Fibroblast of mammary gland (primary cell): Measurements from ENCODE around the gene PTPRN2.

ENCODE experiments used
- DNase-seq: peaks from one replicate; pipeline ENCODE4 v3.0.0-alpha.2; 2010; ENCODE audit warnings: low read depth
- H3K4me3 ChIP-seq: 2 replicates; pipeline ENCODE4 v1.5.1; 2011; ENCODE audit warnings: low read depth, mild to moderate bottlenecking, low read length, moderate library complexity; ENCODE audit not compliant: control insufficient read depth
- TF ChIP-seq, protein P1 (sequence below): conservative IDR thresholded peaks from 2 replicates; pipeline ENCODE4 v1.5.1; 2011; ENCODE audit warnings: low read depth, low read length, inconsistent platforms; ENCODE audit not compliant: control insufficient read depth, insufficient read depth

The PTPRN2 gene

GRCh38 chr7:158357898-158358821 lies 229.5 kb downstream of the PTPRN2 start:
- TF ChIP-seq, protein P1, sequence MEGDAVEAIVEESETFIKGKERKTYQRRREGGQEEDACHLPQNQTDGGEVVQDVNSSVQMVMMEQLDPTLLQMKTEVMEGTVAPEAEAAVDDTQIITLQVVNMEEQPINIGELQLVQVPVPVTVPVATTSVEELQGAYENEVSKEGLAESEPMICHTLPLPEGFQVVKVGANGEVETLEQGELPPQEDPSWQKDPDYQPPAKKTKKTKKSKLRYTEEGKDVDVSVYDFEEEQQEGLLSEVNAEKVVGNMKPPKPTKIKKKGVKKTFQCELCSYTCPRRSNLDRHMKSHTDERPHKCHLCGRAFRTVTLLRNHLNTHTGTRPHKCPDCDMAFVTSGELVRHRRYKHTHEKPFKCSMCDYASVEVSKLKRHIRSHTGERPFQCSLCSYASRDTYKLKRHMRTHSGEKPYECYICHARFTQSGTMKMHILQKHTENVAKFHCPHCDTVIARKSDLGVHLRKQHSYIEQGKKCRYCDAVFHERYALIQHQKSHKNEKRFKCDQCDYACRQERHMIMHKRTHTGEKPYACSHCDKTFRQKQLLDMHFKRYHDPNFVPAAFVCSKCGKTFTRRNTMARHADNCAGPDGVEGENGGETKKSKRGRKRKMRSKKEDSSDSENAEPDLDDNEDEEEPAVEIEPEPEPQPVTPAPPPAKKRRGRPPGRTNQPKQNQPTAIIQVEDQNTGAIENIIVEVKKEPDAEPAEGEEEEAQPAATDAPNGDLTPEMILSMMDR, result no peak
- no peak overlapping the region for H3K4me3 ChIP-seq
- no peak for DNase-seq

GRCh38 chr7:158357106-158357897 lies 230.3 kb downstream of the PTPRN2 start:
- TF ChIP-seq, protein P1, result no peak
- no peak overlapping the region for H3K4me3 ChIP-seq
- no peak for DNase-seq

DNA sequence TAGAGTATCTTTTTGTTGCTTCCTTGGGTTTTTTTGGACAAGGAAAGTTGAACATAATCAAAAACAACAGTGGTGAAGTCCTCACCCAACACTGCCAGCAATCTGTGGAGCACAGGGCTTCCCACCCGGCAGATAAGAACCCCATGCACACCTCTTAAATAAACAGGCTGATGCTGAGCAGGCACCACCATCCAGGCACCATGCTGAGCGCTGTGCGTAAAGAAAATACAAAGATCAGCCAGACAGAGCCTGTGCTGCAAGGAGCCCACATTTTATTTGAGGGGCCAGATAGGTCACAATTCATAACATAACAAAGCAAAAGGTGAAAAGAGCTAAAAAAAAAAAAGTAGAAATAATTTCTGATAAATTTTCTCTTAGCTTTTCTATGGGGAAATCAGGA lies 231.2 kb downstream of the PTPRN2 start:
- H3K4me3 ChIP-seq, result no peak overlapping the region
- TF ChIP-seq, protein P1, result no peak
- DNase-seq, result no peak

GRCh38 chr7:158355456-158356065 lies 232.1 kb downstream of the PTPRN2 start:
- TF ChIP-seq, protein P1, result no peak
- no peak overlapping the region for H3K4me3 ChIP-seq
- no peak for DNase-seq

GRCh38 chr7:158354861-158355260 lies 232.8 kb downstream of the PTPRN2 start:
- TF ChIP-seq, protein P1, result no peak
- no peak for DNase-seq
- H3K4me3 ChIP-seq, result no peak overlapping the region
